Measurements from ENCODE around the gene TRMO.

TRMO gene

GRCh38 chr9:97855899-97856298 lies 66.4 kb downstream of the TRMO start:
- no peak overlapping the region for H3K4me3 Mint-ChIP-seq
- DNase-seq: no peak
- H3K27me3 Mint-ChIP-seq: peaks cover 71 to 81% of the 10 kb centered on the region in 2 donors
- no peaks in the 10 kb centered on the region for H3K9me3 Mint-ChIP-seq
- H3K4me1 Mint-ChIP-seq: peaks cover 10 to 35% of the 10 kb centered on the region in 2 donors
- H3K27ac Mint-ChIP-seq: peak overlapping the region; percentile 20
- ATAC-seq (replicated peaks): no peak
- peaks cover 3 to 5% of the 10 kb centered on the region in 2 donors for H3K36me3 Mint-ChIP-seq

GRCh38 chr9:97855486-97855875 lies 66.8 kb downstream of the TRMO start:
- DNase-seq: no peak
- Mint-ChIP-seq H3K4me3 (peak overlapping the region in 1 of 2 donors; percentile 25), H3K36me3 (peaks cover 3 to 5% of the 10 kb centered on the region in 2 donors), H3K4me1 (peaks cover 10 to 35% of the 10 kb centered on the region in 2 donors), H3K27me3 (peaks cover 71 to 81% of the 10 kb centered on the region in 2 donors), H3K9me3 (no peaks in the 10 kb centered on the region), H3K27ac (peak overlapping the region; percentile 62)
- no peak for ATAC-seq (replicated peaks)

GRCh38 chr9:97854696-97855485 lies 67.4 kb downstream of the TRMO start:
- DNase-seq (no peak), ATAC-seq (replicated peaks) (no peak)
- peaks cover 10 to 35% of the 10 kb centered on the region in 2 donors for H3K4me1 Mint-ChIP-seq
- H3K4me3 Mint-ChIP-seq: peak overlapping the region in 1 of 2 donors; percentile 25
- peaks cover 3 to 5% of the 10 kb centered on the region in 2 donors for H3K36me3 Mint-ChIP-seq
- peaks cover 71 to 81% of the 10 kb centered on the region in 2 donors for H3K27me3 Mint-ChIP-seq
- no peaks in the 10 kb centered on the region for H3K9me3 Mint-ChIP-seq
- H3K27ac Mint-ChIP-seq: peak overlapping the region; percentile 62

Data from stimulated activated naive B cell treated with anti-CD40 and anti-IgM and Interleukin-4, amounts not matched to agents 10 μg/mL and 1 μg/mL and 100 μg/mL, for 72 hours (primary cell).